Glutamatergic neuron (in vitro differentiated cells): ENCODE data around the gene PIN4. TPM values are rescaled to one million over a fixed set of nuclear protein-coding genes. Genes with fewer than 3 reads are reported as not detected.
"Not testable (repeated sequence)": the region's sequence is repeated elsewhere in the genome, so short reads cannot be mapped to it uniquely, and the experiment has no call there.

Experiments
- DNase-seq: peaks from one replicate; pipeline ENCODE4 v3.0.0; 2022
- H3K27ac Mint-ChIP-seq: one replicate; pipeline ENCODE4 v1.8.0; 2020; ENCODE audit warnings: mild to moderate bottlenecking, mixed read lengths, inconsistent platforms; ENCODE audit not compliant: unreplicated experiment
- H3K27me3 Mint-ChIP-seq: one replicate; pipeline ENCODE4 v1.8.0; 2020; ENCODE audit warnings: mild to moderate bottlenecking, moderate library complexity, mixed read lengths, inconsistent platforms; ENCODE audit not compliant: unreplicated experiment
- H3K36me3 Mint-ChIP-seq: one replicate; pipeline ENCODE4 v1.8.0; 2020; ENCODE audit warnings: mild to moderate bottlenecking, mixed read lengths, inconsistent platforms; ENCODE audit not compliant: unreplicated experiment
- H3K4me1 Mint-ChIP-seq: one replicate; pipeline ENCODE4 v1.8.0; 2020; ENCODE audit warnings: mild to moderate bottlenecking, low read depth, mixed read lengths, inconsistent platforms; ENCODE audit not compliant: unreplicated experiment
- H3K4me3 Mint-ChIP-seq: one replicate; pipeline ENCODE4 v1.8.0; 2020; ENCODE audit warnings: mild to moderate bottlenecking, mixed read lengths, inconsistent platforms; ENCODE audit not compliant: unreplicated experiment
- H3K9me3 Mint-ChIP-seq: one replicate; pipeline ENCODE4 v1.8.0; 2020; ENCODE audit warnings: mild to moderate bottlenecking, moderate library complexity, mixed read lengths, inconsistent platforms; ENCODE audit not compliant: unreplicated experiment
- total RNA-seq: library from RNA; stranded (reverse); fragmentation: NEBNext Ultra II Directional; extraction: Animal tissue kit (Norgen Biotek cat#: 25700); gene quantifications from one replicate; pipeline ENCODE4 v1.2.1, GENCODE V29; 2021; ENCODE audit not compliant: unreplicated experiment
- TF ChIP-seq, protein P1 (sequence below): fragments of 200-600 bp; sonication (generic); IDR thresholded peaks from one replicate; pipeline ENCODE4 v1.5.0; 2021; ENCODE audit not compliant: partially characterized antibody, unreplicated experiment

PIN4 gene
- total RNA-seq, 1 donor from 2014 or later, result 19.5 TPM

- no peaks in the 10 kb centered on the region for H3K4me1 Mint-ChIP-seq
- TF ChIP-seq, protein P1, sequence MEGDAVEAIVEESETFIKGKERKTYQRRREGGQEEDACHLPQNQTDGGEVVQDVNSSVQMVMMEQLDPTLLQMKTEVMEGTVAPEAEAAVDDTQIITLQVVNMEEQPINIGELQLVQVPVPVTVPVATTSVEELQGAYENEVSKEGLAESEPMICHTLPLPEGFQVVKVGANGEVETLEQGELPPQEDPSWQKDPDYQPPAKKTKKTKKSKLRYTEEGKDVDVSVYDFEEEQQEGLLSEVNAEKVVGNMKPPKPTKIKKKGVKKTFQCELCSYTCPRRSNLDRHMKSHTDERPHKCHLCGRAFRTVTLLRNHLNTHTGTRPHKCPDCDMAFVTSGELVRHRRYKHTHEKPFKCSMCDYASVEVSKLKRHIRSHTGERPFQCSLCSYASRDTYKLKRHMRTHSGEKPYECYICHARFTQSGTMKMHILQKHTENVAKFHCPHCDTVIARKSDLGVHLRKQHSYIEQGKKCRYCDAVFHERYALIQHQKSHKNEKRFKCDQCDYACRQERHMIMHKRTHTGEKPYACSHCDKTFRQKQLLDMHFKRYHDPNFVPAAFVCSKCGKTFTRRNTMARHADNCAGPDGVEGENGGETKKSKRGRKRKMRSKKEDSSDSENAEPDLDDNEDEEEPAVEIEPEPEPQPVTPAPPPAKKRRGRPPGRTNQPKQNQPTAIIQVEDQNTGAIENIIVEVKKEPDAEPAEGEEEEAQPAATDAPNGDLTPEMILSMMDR, result no peak
- H3K27ac Mint-ChIP-seq, result no peak overlapping the region
- H3K36me3 Mint-ChIP-seq, result no peaks in the 10 kb centered on the region
- DNase-seq, result no peak
- no peaks in the 10 kb centered on the region for H3K9me3 Mint-ChIP-seq
- H3K4me3 Mint-ChIP-seq, result no peak overlapping the region
- H3K27me3 Mint-ChIP-seq, result no peaks in the 10 kb centered on the region
These were observed 16.0 kb upstream of the PIN4 start for GRCh38 chrX:72165551-72165950.

DNA sequence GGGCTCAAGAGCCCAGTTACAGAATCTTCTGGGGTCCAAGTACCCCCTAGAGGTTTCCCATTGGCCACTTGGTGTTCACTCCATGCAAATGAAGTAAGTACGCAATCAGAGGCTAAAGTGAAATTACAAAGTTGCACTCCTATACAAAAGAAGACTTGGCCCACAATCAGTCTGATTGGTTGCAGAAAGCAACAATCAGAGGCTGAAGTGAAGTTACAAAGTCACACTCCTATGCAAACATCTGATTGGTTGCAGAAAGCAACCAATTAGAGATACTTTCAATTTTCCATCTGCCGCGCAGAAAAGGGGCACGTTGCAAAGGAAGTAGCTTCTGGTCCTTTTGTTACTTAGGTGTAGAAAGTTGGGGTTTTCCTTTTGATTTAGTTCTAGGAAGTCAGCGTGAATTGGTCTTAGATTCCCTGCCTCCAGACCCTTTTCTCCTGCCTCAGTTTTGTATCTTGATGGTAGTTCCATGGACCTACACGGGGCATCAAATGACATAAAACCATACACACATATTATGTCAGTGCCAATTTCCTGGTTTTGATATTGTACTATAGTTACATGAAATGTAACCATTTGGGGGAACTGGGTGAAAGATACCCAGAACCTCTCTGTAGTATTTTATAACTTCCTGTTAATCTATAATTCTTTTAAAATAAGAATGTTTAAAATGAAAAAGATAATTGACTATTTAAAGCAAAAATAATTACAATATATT, 12.4 kb upstream of the PIN4 start:
- DNase-seq, result no peak
- Mint-ChIP-seq H3K27ac (no peak overlapping the region), H3K27me3 (no peaks in the 10 kb centered on the region), H3K9me3 (peaks cover 2% of the 10 kb centered on the region), H3K4me1 (no peaks in the 10 kb centered on the region), H3K4me3 (no peak overlapping the region), H3K36me3 (no peaks in the 10 kb centered on the region)
- TF ChIP-seq, protein P1, result no peak

- peaks cover 11% of the 10 kb centered on the region for H3K9me3 Mint-ChIP-seq
- H3K27me3 Mint-ChIP-seq, DNase-seq, H3K36me3 Mint-ChIP-seq, H3K4me3 Mint-ChIP-seq, H3K27ac Mint-ChIP-seq, H3K4me1 Mint-ChIP-seq: not testable (repeated sequence)
These were observed 5.3 kb upstream of the PIN4 start for GRCh38 chrX:72176289-72176688.

DNA sequence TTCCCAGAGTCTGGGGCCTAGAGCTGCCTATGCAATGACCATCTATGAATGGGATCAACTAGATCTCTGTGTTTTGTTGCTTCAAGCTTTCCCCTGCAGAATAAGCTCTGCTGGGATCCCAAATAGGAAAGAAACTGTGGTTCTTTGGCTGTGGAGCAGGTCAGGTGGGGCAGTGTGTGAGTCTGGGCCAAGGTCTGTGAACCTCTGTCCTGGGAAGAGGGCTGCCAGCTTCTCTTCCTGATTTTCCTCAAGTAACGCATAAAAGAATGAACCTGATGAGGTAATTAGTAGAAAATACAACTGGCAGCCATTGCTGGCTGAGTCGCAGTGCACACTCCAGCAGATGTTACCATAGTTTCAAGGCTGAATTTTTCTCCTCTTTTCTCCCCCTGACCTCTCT, 4.6 kb upstream of the PIN4 start:
- DNase-seq, result no peak
- Mint-ChIP-seq H3K36me3 (no peaks in the 10 kb centered on the region), H3K4me1 (peaks cover 4% of the 10 kb centered on the region), H3K4me3 (no peak overlapping the region), H3K9me3 (peaks cover 11% of the 10 kb centered on the region), H3K27me3 (no peaks in the 10 kb centered on the region), H3K27ac (no peak overlapping the region)
- TF ChIP-seq, protein P1, result no peak

DNA sequence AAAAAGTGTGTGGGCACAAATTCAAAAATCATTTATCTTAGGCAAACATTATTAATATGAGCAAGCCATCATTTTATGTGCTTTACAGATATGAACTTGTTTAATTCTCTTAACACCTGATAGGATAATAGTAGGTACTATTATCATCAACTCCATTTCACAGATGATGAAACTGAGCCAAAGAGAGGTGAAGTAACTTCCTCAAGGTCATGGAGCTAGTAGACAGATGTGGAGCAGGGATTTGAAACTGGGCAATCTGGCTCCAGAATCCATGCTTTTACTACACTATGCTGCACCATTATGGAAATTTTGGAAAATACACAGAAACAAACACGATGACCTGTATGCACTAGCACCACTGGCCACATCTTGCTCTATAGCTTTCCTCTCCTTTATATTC, 1.0 kb upstream of the PIN4 start:
- Mint-ChIP-seq H3K4me3 (no peak overlapping the region), H3K27ac (no peak overlapping the region), H3K4me1 (peaks cover 4% of the 10 kb centered on the region), H3K27me3 (no peaks in the 10 kb centered on the region), H3K36me3 (no peaks in the 10 kb centered on the region), H3K9me3 (peaks cover 9% of the 10 kb centered on the region)
- TF ChIP-seq, protein P1, result no peak
- no peak for DNase-seq
